A673 (cell line): ENCODE data around the gene HSD17B2.

ENCODE experiments used
- CTCF ChIP-seq: fragments of 300-800, 200-600 bp; sonication (generic); conservative IDR thresholded peaks from 2 replicates; pipeline ENCODE4 v1.5.1; 2017; ENCODE audit warnings: low read depth, mild to moderate bottlenecking, antibody characterized with exemption, low read length, moderate library complexity, mixed read lengths
- EZH2 ChIP-seq: fragments of 200-600 bp; sonication (generic); IDR thresholded peaks from 2 replicates; pipeline ENCODE4 v1.6.1; 2017; ENCODE audit warnings: borderline replicate concordance, low read depth, mild to moderate bottlenecking, mixed read lengths, antibody characterized with exemption, low read length; ENCODE audit not compliant: poor library complexity, severe bottlenecking

- no peak for TF ChIP-seq EZH2
- TF ChIP-seq CTCF, result no peak
Observed at GRCh38 chr16:82059161-82059982, 24.3 kb downstream of the HSD17B2 start.
